Epithelial cell of esophagus (primary cell): ENCODE measurements around the gene HES1.

Experiments
- DNase-seq: peaks from one replicate; pipeline ENCODE4 v3.0.0; 2010; ENCODE audit warnings: low read depth
- H3K4me3 ChIP-seq: 2 replicates; pipeline ENCODE4 v1.5.1; 2011; ENCODE audit warnings: mild to moderate bottlenecking, low read length, control low read depth
- TF ChIP-seq, protein P1 (sequence below): IDR thresholded peaks from 2 replicates; pipeline ENCODE4 v1.5.1; 2011; ENCODE audit warnings: low read depth, mild to moderate bottlenecking, low read length, control low read depth, inconsistent platforms; ENCODE audit not compliant: insufficient read depth; ENCODE audit errors: missing control alignments

HES1 gene

DNA sequence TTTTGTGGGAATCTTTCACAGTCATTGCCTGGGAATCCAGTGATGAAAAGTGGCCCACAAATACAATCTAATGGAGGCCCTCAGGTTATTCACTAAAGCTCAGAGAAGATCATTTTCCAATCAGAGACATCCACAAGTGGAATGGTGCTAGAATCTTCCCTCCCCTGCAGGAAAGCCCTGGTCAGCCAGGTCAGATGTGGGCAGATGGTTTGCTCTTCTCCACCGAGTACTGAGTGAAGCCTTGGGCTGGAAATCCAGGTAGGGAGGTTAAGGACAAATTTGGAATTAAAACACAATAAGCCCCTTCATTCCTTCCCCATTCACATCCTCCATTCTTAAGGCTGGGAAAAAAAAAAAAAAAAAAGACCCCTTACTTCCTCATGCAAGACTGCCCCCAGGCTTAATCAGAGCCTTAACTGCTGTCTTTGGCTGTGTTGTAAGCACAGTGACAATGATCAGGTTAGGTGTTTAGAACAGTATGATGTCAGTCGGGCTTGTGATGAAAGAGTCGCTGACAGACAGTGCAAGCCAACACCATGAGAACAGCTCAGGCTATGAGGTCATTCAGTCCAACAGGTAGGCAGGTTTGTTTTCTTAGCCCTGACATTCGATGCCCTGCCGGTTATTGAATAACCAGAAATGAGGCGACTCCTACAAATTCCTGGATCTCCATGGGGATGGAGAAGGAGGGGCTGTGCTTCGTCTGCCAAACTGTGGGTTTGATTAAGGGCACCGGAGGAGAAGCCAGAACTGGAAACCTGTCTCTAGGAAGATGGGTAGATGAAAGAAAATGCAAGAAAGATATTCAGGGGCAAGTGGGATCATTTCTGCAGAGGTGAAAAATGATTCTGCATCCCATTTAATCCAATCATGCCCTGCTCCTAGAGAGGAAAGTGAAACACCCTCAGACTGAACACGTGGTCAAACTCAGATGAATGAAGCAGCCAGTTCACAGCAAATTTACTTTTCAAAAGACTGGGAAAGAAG is 23.5 kb upstream of the HES1 start:
- H3K4me3 ChIP-seq, result no peak overlapping the region
- peak; percentile 97 for DNase-seq

DNA sequence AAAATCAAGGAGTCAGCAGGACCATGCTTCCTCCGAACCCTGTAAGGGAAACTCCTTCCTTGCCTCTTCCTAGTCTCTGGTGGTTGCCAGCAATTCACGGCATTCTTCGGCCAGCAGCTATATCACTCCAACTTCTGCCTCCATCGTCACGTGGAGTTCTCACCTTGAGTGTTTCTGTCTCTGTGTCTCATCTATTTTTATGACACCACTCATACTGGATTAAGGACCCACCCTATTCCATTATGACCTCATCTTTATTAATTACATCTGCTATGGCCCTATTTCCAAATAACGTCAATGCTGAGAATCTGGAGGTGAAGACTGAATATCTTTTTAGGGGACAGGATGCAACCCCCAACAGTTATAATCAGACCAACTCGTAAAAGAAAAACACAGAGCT is 21.8 kb upstream of the HES1 start:
- DNase-seq, result no peak
- TF ChIP-seq, protein P1, sequence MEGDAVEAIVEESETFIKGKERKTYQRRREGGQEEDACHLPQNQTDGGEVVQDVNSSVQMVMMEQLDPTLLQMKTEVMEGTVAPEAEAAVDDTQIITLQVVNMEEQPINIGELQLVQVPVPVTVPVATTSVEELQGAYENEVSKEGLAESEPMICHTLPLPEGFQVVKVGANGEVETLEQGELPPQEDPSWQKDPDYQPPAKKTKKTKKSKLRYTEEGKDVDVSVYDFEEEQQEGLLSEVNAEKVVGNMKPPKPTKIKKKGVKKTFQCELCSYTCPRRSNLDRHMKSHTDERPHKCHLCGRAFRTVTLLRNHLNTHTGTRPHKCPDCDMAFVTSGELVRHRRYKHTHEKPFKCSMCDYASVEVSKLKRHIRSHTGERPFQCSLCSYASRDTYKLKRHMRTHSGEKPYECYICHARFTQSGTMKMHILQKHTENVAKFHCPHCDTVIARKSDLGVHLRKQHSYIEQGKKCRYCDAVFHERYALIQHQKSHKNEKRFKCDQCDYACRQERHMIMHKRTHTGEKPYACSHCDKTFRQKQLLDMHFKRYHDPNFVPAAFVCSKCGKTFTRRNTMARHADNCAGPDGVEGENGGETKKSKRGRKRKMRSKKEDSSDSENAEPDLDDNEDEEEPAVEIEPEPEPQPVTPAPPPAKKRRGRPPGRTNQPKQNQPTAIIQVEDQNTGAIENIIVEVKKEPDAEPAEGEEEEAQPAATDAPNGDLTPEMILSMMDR, result no peak
- no peak overlapping the region for H3K4me3 ChIP-seq

More for the DNA sequence above, 23.5 kb upstream of the HES1 start:
- TF ChIP-seq, protein P1, result no peak

DNA sequence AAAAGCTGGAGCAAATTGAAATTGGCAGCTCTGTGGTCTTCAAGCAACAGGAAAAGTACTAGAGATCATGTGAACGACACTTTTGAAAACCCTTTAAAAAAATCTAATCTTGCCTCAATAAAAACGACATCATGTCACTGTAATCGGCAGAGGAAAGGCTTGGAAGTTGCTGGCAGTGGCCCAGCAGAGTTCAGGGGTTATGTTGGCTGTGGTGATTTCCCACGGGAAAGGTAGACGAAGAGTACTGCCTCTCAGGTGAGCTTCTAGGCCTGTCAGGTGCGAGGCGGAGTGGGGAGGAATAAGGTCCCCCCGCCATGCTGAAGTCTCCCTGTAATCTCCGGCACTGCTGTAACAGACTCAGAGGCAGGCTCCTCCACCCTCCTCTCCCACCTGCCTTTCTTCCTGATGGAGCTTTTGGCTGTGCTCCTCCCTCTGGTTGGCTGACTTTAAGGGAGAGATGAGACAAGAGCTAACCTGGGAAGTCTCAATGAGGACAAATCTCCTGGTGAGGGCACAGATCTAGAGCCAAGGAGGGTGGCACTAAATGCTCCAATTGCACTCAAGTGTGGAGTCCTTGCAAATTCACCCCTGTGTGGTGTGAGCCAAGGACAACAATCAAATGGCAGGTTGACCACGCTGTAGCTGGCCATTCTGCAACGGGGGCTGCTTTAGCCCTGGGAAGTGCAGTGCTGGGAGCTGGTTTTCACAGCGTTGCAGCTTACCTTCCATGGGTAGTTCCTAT is 18.7 kb upstream of the HES1 start:
- DNase-seq, result no peak
- TF ChIP-seq, protein P1, result no peak
- no peak overlapping the region for H3K4me3 ChIP-seq

DNA sequence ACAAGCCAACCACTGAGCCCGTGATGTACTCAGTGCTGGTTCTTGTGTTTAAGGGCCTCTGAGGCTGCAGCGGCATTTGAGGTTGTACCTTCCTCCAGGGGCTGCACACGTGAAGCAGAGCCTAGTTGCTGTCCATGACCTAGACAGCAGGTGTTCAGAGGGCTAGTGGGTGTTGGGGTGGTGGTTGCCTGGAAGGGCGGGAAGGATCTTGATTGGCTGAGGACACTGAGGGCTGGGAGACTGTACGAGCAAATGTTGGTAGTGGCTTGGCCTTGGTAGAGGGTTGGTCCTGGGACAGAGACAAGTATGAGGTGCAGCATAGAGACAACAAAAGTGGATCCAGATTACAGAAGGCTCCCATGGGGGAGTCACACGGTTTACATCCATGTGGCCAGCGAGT is 17.0 kb upstream of the HES1 start:
- no peak for DNase-seq
- TF ChIP-seq, protein P1, result no peak
- H3K4me3 ChIP-seq, result no peak overlapping the region

DNA sequence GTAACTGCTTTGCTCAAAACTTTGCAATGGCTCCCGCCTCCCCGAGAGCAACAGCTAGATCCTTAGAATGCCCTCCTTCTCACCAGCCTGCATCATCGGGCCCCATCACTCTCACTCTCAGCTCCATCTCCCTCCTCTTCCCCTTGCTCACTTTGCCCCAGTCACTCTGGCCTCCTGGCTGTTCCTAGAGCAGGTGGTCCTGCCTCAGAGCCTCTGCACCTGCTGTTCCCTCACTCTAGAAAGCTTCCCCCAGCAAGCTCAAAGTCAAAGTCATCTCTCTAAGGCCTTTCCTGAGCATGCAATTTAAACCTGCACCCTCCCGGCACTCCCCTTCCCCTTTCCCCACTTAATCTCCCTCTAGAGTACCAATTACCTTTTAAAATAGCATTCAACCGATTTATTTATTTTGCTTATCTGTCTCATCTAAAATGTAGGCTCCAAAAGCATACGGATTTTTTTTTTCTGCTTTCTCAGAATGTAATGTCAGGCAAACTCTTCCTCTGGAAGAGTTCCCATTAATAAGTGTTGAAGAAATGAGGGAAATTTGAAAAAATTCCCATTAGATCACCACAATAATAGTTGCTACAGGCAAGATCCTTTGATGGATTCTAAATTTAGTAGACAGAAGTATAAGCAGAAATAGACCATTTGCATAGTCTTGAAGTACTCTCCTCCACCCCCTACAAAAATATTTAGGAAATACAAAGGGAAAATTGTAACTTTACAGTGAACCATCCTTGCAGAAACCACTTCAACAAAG is 15.9 kb upstream of the HES1 start:
- DNase-seq, result no peak
- H3K4me3 ChIP-seq, result no peak overlapping the region
- TF ChIP-seq, protein P1, result no peak
